H1 (cell line): Measurements from ENCODE around the gene CYP11A1. TPM values are rescaled to one million over a fixed set of nuclear protein-coding genes. Genes with fewer than 3 reads are reported as not detected.

ENCODE experiments used
- BACH1 ChIP-seq: IDR thresholded peaks from 2 replicates; pipeline ENCODE4 v1.6.1; 2012; ENCODE audit warnings: low read length, improper control_type of control experiment
- JUN ChIP-seq: IDR thresholded peaks from 2 replicates; pipeline ENCODE4 v1.6.1; 2011; ENCODE audit warnings: low read depth, mild to moderate bottlenecking, improper control_type of control experiment, low read length
- MAFK ChIP-seq: IDR thresholded peaks from 2 replicates; pipeline ENCODE4 v1.6.1; 2012; ENCODE audit warnings: low read depth, mild to moderate bottlenecking, improper control_type of control experiment, low read length
- RBBP5 ChIP-seq: IDR thresholded peaks from 2 replicates; pipeline ENCODE4 v1.7.1; 2012; ENCODE audit warnings: low read depth, mild to moderate bottlenecking, inconsistent platforms, low read length, moderate library complexity, borderline replicate concordance
- RFX5 ChIP-seq: IDR thresholded peaks from 2 replicates; pipeline ENCODE4 v1.6.1; 2011; ENCODE audit warnings: low read depth, low read length, improper control_type of control experiment, borderline replicate concordance
- RNF2 ChIP-seq: fragments of 200-900, 300-1000 bp; sonication (generic); IDR thresholded peaks from 2 replicates; pipeline ENCODE4 v1.7.1; 2016; ENCODE audit warnings: borderline replicate concordance, low read depth, mild to moderate bottlenecking, antibody characterized with exemption, low read length; ENCODE audit not compliant: poor library complexity, severe bottlenecking; ENCODE audit errors: missing control alignments
- RXRA ChIP-seq: IDR thresholded peaks from 2 replicates; pipeline ENCODE4 v1.6.1; 2011; ENCODE audit warnings: low read depth, mild to moderate bottlenecking, low read length, moderate library complexity; ENCODE audit not compliant: insufficient read depth
- polyA plus RNA-seq, 7 experiments: library from polyadenylated mRNA; depleted of rRNA in 3 of 7; stranded (reverse) in 5 of 7; unstranded in 2 of 7; fragments of >200 nt in 5 of 7; fragments of 200-250 nt in 2 of 7; gene quantifications; 1 replicate in 5 of 7; 2 replicates in 1 of 7; 4 replicates in 1 of 7; pipeline versions ENCODE4 v1.2.1 to v1.2.3, GENCODE V29; 2011 to 2013; ENCODE audit warnings: missing spikeins in 2 of 7, mixed read lengths in 2 of 7
- total RNA-seq: library from RNA; stranded (reverse); fragmentation: NEBNext Ultra II Directional; extraction: Animal tissue kit (Norgen Biotek cat#: 25700); gene quantifications from 2 replicates; pipeline ENCODE4 v1.2.1, GENCODE V29; 2021
- TF ChIP-seq, protein P1 (sequence below): IDR thresholded peaks from 2 replicates; pipeline ENCODE4 v1.6.1; 2012; ENCODE audit warnings: low read length, inconsistent platforms
- TF ChIP-seq, protein P2 (sequence below): IDR thresholded peaks from 2 replicates; pipeline ENCODE4 v1.6.1; 2012; ENCODE audit warnings: inconsistent platforms

CYP11A1 gene
- total and polyA plus RNA-seq, 2 of the 8 experiments (the other 6 are each of a cell fraction or from before 2014, with no cell fraction given), result 1.9 to 7.2 TPM

DNA sequence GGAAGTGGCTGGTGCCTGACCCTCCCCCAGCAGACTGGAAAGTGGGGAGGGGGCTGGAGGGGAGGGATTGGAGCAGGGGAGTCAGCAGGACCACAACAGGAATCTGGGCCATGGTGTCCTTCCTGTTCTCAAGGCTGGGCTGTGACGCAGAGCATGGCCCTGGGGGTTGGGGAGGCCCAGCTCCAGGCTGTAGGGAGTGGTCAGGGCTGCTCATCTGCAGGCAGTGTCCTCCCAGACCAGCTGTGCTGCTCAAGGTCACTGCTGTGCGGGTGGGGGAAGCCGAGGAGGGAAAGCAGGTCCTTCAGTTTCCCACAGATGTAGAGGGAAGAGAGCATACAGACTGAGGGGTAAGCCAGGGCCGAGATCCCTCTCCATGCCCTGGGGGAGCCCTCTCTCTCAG lies 40.7 kb downstream of the CYP11A1 start (continued):
- TF ChIP-seq RBBP5 (no peak), RXRA (no peak), RFX5 (no peak), BACH1 (no peak), RNF2 (no peak), MAFK (no peak), JUN (no peak)
- TF ChIP-seq, protein P1, sequence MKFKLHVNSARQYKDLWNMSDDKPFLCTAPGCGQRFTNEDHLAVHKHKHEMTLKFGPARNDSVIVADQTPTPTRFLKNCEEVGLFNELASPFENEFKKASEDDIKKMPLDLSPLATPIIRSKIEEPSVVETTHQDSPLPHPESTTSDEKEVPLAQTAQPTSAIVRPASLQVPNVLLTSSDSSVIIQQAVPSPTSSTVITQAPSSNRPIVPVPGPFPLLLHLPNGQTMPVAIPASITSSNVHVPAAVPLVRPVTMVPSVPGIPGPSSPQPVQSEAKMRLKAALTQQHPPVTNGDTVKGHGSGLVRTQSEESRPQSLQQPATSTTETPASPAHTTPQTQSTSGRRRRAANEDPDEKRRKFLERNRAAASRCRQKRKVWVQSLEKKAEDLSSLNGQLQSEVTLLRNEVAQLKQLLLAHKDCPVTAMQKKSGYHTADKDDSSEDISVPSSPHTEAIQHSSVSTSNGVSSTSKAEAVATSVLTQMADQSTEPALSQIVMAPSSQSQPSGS, result no peak
- TF ChIP-seq, protein P2, sequence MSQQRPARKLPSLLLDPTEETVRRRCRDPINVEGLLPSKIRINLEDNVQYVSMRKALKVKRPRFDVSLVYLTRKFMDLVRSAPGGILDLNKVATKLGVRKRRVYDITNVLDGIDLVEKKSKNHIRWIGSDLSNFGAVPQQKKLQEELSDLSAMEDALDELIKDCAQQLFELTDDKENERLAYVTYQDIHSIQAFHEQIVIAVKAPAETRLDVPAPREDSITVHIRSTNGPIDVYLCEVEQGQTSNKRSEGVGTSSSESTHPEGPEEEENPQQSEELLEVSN, result no peak
- TF ChIP-seq, all 59 proteins: peak for 0
